GM18498 (cell line): ENCODE results near the gene CDK5RAP3.
"Not testable (repeated sequence)": the region's sequence is repeated elsewhere in the genome, so short reads cannot be mapped to it uniquely, and the experiment has no call there.

Source experiments
- ATAC-seq: cut with Tn5 transposase; IDR thresholded peaks from one replicate; pipeline ENCODE4 v1.9.1; 2021; ENCODE audit warnings: mild to moderate bottlenecking, moderate library complexity; ENCODE audit not compliant: unreplicated experiment

Gene CDK5RAP3, protein sequence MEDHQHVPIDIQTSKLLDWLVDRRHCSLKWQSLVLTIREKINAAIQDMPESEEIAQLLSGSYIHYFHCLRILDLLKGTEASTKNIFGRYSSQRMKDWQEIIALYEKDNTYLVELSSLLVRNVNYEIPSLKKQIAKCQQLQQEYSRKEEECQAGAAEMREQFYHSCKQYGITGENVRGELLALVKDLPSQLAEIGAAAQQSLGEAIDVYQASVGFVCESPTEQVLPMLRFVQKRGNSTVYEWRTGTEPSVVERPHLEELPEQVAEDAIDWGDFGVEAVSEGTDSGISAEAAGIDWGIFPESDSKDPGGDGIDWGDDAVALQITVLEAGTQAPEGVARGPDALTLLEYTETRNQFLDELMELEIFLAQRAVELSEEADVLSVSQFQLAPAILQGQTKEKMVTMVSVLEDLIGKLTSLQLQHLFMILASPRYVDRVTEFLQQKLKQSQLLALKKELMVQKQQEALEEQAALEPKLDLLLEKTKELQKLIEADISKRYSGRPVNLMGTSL

DNA sequence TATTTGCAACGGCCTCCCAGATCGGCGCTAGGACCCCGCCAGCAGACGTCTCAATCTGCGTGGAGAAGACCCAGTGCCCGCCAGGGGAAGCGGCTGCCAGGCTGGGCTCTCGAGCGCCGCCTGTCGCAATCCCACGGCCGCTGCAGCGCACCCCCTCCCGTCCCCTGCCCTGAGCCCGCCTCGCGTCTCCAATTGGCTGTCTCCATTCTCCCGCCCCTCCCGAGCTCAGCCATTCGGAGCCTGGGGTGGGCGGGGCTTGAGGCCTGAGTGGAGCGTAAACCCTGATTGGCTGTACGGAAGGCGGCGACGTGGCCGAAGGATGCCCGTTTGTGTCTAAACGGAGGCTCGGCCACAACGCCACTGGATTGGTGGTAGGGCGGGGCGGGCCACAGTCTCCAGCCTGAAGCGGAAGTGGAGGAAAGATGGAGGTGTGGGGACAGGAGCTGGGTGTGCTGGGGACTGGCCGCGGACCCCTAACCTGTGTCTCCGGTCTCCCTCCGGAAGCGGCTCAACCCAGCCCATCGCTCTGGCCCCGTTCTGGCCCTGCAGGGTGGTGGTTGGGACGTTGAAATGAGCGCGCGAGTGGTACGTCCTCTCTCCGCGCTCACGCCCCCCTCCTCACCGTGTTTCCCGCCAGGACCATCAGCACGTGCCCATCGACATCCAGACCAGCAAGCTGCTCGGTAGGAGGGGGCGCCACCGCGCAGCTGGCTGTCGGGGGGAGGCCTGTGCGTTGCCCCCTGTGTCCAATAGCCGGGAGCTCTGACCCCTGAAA lies at the start of gene CDK5RAP3:
CDK5RAP3 (plus strand) TSS at position 389 of the 775 bp plus-strand sequence; CDS start at position 423, 34 bp downstream.
- ATAC-seq = peak; percentile 96

DNA sequence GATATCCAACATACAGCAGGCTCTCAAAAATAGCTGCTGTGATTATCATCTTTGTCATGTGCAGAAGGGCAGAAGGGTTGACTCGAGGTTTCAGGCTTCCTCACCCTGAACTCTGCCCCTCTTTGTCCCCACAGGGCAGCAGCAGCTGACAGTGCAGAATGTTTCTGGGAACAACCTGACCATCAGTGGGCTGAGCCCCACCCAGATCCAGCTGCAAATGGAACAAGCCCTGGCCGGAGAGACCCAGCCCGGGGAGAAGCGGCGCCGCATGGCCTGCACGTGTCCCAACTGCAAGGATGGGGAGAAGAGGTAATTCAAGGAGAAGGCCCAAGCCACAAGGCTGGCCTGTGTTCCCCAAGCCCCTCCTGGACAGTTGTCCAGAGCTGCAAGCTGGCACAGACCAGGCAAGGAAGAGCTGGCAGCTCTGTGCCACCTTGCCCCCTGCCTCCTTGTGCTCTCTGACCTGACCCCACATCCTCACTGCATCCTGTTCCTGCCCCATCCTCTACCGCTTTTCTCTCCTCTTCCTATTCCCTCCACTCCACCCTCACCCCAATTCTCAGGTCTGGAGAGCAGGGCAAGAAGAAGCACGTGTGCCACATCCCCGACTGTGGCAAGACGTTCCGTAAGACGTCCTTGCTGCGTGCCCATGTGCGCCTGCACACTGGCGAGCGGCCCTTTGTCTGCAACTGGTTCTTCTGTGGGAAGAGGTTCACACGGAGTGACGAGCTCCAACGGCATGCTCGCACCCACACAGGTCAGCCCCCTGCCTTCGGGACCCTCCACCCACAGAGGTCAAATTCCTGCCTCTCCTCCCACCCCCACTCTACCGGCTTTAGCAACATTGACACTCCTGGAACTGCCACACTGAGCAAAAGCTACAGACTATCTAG lies 45.9 kb upstream of the CDK5RAP3 start:
- ATAC-seq = no peak

DNA sequence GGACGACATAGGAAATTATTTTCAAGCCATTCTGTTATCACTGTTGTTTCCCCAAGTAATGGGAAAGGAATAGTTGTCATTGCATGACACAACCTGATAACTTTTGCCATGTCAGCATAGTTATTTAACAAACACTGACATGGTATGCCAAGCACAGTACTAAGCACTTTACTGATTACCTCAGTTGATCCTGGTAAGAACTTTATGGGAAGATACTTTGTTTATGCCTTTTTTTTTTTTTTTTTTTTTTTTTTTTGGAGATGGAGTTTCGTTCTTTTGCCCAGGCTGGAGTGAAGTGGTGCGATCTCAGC lies 45.3 kb upstream of the CDK5RAP3 start:
- no peak for ATAC-seq

DNA sequence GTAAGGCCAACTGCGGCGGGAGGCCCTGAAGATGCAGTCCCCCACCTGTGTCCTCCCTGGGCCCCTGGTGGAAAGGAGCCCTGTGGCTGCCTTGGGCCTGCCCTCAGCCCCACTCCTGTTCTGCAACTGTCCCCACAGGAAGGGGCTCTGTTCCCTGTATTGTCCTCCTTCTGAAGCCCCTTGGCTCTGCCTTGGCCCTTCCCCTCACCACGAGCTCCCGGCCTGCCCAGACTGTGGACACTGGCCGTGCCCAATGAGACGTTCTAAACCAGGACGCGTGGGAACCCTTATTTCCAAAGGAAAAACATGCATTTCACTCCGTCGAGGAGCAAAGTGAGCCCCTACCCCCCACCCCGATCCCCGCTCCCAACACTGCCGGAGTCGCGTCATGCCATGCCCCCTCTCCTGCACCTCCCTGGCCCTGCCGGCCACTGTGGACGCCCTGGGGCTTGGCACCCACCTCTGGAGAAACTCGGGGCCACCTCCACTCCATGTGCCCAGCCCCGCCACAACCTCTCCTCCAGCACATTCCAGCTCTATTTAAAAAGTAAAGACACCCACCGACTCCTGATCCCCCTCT lies 43.0 kb upstream of the CDK5RAP3 start:
- no peak for ATAC-seq

DNA sequence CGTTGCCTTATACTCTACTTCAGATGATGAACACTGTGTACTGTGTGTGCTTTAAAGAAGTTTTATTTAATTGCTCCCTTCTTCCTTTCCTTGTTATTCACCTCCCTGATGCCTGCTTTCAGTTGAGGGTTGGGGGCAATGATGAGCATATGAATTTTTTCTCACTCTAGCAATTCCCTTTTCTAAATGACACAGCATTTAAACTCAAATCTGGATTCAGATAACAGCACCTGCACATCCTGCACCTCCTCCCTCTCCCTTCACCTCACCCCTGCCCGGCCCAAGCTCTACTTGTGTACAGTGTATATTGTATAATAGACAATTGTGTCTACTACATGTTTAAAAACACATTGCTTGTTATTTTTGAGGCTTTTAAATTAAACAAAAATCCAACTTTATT lies 42.5 kb upstream of the CDK5RAP3 start:
- no peak for ATAC-seq

DNA sequence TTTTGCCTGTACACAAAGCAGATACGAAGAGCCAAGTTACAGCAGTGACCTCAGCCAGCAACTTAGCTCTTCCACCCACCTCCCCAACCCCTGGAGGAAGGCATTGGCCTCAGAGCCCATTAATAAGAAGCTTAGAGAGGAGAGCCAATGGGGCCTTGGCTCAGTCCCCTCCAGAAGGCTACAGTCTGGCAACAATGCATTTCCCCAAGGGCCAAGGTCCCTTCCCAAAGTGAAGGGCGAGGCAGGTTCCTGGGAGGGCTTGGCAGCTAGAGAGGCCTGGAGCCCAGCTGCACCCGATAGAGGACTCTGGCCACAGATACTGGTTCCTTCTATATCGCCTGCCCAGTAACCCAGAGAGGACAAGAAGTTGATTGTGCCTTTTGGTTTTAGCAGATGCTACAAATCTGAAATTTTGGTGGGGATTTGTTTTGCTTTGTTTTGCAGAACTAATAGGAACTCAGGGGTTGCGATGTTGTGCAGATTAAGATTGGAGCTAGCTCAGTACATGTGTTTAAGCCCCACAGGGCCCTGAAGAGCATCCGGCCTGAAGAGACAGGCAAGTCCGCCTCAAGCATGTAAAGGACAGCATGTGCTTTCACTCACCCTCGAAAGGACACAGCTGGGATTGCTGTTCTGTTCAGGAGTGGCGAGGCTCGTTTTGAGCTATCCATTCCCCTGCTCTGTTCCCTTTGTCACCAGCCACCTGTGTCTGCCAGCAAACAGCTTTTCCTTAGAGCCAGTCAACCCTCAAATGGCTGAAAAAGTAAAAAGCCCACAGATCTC lies 41.5 kb upstream of the CDK5RAP3 start:
- ATAC-seq = no peak

DNA sequence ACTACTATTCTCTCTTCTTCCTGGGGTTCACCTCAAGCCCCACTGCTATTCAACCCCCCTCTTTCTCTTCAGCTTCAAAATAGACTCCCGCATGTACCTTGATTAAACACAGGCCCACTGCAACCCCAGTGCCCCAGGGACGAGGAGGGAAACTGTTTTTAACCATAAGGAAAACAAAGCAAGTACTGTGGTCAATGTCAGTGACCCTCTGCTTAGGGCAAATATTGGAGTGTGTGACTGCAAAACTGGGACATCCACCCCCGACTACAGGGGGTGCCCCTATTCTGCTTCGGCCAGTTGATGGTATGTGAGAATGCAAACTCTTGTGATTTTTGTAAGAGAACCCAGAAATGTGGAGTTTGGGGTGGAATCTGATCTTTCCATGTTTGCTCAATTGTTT lies 39.1 kb upstream of the CDK5RAP3 start:
- ATAC-seq = no peak

DNA sequence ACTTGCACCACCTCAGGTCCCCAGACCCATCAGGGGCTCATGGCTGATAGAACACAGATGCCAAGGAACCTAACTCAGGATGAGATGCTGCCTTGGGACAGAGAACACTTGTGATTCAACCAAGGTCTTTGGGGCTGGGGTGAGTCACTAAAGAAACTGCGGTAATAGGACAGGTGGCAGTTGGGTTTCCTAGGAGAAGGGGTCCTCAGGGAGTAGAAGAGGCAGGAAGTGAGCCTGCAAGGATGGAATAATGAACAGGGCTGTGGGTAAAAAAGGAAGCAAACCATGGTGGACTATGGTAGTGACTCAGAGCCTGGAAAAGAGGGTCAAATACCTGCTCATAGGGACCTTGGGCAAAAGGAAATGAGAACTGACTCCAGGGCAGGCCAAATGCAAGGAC lies 36.1 kb upstream of the CDK5RAP3 start:
- ATAC-seq = no peak

DNA sequence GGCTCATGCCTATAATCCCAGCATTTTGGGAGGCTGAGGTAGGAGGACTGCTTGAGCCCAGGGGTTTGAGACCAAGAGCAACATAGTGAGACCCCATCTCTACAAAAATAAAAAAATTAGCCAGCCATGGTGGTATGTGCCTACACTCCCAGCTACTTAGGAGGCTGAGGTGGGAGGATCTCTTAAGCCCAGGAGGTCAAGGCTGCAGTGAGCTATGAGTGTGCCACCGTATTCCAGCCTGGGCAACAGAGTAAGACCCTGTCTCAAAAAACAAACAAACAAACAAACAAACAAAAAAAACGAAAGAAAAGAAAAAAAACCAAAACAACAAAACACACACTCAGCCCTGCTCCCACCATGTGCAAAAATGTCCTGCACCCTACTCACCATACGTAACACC lies 35.4 kb upstream of the CDK5RAP3 start:
- not testable (repeated sequence) for ATAC-seq

DNA sequence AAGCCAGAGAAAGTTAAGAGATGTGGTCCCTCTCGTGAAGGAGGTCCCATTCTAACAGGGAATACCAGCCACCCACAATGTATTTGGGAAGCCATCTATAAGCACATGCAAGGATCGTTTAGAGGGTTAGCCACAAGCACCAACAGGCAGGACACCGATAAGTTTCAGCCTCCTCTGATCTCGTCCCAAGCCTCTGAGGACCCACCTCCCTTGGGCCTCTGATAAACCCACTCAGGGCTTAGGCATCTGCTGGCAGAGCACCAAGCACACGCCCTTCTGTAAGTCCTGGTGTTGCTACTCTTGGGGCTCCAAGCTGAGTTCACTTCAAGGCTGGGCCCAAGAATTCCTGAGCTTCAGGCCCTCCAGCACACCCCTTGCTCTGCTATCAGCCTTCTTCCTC lies 35.0 kb upstream of the CDK5RAP3 start:
- ATAC-seq = no peak

DNA sequence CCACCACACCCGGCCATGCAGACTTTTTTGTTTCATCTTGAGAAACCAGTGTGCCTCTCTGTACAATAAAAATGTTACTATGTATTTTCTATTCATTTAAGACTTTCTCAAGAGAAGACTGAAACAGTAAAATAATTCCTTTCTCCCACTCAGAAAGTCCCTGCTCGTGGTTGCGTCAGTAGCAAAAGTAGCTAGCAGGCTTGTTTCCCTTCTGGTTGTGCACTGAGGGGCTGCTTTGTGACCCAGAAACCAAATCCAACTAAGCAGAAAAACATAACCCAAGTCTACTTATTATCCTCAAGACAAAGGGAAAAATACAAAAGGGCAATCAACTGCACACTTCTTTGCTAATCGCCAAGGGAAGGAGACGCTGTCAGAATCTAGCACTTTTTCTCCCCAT lies 33.0 kb upstream of the CDK5RAP3 start:
- no peak for ATAC-seq

DNA sequence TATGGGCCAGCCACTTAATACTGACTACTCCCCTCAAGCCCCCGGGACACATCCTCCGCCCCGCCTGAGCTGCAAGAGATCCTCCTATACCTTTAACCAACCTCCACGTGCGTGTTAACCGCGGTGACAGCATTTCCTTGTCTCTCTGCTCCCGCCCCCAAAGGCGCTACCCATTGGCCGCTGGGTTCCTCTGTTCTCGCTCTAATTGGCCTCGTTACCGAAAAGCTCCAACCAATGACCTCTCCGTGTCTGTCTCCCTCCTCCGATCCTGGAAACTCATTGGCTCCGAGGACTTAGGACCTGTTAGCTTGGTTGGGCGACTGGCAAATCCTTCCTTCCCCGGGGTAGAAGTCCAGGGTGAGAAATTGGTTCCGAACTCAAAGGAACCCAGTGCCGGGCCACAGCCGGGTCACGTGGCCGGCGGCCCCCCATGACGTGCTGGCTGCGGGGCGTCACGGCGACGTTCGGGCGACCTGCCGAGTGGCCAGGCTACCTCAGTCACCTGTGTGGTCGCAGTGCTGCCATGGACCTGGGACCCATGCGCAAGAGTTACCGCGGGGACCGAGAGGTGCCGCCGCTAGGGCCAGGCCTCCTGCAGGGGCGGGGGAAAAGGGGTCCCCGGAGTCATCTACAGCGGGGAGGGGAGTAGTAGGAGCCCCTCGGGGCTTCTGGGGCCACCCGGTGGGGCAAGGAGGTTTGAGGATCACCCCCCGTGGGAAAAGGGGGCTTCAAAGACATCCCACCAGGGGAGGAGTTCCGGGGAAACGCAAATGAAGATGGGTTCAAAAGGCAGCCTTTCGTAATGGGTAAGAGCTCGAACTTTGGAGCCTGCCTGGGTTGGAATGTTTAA lies 29.4 kb upstream of the CDK5RAP3 start, which contains the start of gene PNPO:
PNPO (plus strand) TSS at position 326 of the 850 bp plus-strand sequence; CDS start at position 431, 105 bp downstream.
- peak; percentile 92 for ATAC-seq

DNA sequence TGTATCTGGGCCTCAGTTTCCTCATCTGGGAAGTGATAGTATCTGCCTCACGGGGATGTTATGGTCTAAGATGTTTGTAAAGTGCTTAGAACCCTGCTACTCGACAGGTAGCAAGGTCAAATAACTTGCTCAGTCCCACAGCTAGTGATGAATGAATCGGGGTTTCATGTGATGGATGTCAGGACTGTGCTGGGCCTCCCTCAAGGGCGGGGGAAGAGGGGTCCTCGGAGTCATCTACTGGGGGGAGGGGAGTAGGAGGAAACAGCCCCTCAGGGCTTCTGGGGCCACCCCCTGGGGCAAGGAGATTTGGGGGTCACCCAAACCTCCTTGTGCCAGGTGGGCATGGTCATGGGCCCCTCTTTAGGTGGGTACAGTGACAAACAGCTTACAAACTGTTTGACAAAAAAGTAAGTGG lies 28.8 kb upstream of the CDK5RAP3 start:
- ATAC-seq = no peak

DNA sequence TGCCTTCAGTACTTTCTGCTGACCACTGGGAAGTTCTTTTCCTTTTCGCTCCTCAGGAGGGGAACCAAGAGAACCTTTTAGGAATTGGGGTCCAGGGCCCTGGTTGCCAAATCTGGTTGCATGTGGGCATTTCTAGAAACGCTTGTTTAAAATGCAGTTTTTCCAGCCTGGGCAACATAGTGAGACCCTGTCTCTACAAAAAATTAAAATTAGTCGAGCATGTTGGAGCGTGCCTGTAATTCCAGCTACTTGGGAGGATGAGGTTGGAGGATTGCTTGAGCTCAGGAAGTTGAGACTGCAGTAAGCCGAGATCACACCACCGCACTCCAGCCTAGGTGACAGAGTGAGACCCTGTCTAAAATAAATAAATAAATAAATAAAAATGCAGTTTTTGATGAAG lies 28.3 kb upstream of the CDK5RAP3 start:
- ATAC-seq = no peak

DNA sequence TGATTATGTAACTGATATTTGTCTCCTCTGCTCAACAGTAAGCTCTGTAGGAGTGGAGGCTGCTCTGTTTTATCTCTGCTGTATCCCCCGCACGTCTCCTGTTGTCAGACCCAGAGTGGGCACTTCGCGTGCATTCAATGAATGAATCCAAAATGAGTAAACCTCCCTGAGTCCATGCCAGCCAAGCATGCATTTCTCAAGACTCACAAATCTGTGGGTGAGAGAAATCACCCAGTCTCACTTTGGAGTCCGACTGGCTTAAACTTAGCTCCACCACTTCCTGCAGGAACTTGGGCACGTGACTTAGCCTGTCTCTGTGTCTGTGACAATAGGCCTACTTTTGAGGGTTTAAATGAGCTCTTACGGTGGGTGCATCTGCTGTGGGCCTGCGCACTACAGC lies 25.8 kb upstream of the CDK5RAP3 start:
- ATAC-seq = no peak

DNA sequence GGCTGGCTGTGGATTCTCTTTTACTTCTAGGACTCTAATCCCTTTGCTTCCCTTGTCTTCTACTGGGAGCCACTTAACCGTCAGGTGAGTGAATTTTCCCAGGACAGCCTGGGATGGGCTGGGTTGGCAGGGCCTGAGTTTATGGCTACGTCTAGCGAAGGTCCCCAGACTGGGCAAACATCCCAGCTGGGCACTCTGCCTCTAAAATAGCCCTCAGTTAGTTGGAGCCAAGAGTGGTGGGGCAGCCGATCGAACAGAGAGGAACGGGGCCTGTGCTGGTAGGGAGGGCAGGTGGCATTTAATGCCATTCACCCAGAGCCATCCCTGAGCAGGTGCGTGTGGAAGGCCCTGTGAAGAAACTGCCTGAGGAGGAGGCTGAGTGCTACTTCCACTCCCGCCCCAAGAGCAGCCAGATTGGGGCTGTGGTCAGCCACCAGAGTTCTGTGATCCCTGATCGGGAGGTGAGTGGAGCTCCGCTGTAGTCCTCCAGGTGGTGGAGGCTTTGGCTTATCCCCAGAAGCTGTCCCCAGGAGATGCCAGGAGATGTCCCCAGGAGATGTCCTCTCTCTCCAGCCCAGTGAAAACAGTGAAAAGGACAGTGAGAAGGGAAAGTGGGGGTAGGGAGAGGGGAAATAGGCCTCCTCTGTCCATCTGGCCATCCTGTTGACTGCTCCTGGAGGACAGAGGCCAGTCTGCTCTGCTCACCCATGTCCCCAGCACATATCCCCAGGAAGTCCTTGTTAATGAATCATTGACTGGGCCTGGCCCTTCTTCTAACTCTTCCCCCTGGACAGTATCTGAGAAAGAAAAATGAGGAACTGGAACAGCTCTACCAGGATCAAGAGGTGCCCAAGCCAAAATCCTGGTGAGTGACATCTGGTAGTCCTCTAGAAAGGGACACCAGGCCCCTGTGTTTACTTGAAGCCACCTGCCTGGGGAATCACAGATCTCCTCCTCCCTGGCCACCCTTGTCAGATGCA lies 25.1 kb upstream of the CDK5RAP3 start:
- no peak for ATAC-seq

DNA sequence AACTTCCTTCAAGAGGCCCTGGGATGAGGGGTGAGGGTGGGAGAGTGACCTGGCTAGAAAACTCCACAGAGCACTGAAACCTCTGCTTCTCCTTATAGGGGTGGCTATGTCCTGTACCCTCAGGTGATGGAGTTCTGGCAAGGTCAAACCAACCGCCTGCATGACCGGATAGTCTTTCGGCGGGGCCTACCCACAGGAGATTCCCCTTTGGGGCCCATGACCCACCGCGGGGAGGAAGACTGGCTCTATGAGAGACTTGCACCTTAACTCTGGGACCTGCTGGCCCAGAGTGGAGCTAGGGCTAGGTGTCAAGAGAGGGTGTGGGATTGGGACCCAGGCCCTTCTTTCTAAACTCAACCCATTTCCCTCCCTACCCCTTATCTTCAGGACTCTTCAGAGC lies 24.4 kb upstream of the CDK5RAP3 start:
- ATAC-seq = no peak

DNA sequence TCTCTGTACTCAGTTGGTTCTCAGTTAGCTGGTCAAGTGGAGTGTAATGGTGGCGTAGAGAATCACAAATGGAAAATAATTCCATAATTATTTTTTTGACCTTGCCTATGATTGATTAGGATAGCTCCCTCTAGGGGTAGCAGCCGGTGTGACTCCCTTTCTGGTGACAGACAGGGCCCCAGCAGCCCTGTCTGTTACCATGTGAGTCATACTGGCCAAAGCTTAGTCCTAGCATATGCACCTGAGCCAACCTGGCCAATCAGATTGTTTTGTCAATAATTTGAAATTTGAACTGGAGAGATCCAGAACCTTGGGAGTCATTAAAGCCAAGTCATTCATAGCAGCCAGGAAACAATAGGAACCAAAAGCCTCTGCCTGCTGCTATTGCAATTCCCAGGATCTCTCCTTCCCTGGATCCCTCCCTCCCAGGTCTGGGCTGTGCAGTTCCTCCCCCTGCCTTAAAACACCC lies 23.9 kb upstream of the CDK5RAP3 start:
- ATAC-seq = peak; percentile 69
